Testis (tissue), 3 donors: Measurements from ENCODE around the gene GOLGA7B. TPM values are rescaled to one million over a fixed set of nuclear protein-coding genes. Genes with fewer than 3 reads are reported as not detected.

Source experiments
- DNase-seq: peaks from one replicate; pipeline ENCODE4 v3.0.0-alpha.2; 2019
- H3K27ac ChIP-seq, 2 donors: fragments of 200-600 bp; sonication (generic); one replicate each; pipeline ENCODE4 v1.5.1; 2019
- H3K27me3 ChIP-seq: fragments of 200-600 bp; sonication (generic); one replicate; pipeline ENCODE4 v1.5.1; 2019
- H3K36me3 ChIP-seq: fragments of 200-600 bp; sonication (generic); one replicate; pipeline ENCODE4 v1.5.1; 2017; ENCODE audit warnings: low read depth; ENCODE audit errors: missing control alignments
- H3K4me1 ChIP-seq: fragments of 200-600 bp; sonication (generic); one replicate; pipeline ENCODE4 v1.5.1; 2019
- H3K4me3 ChIP-seq, 2 donors: fragments of 200-600 bp; sonication (generic); one replicate each; pipeline ENCODE4 v1.5.1; 2017 to 2019
- H3K9me3 ChIP-seq: fragments of 200-600 bp; sonication (generic); one replicate; pipeline ENCODE4 v1.5.1; 2017
- CTCF ChIP-seq, 3 experiments: fragments of 450-650 bp in 2 of 3; fragments of 200-600 bp in 1 of 3; sonication (generic) in 1 of 3; IDR thresholded peaks; one replicate each; pipeline ENCODE4 v1.5.1; 2016 to 2019; ENCODE audit warnings: antibody characterized with exemption in 3 of 3, mild to moderate bottlenecking in 2 of 3, moderate library complexity in 1 of 3
- POLR2A ChIP-seq: fragments of 450-650 bp; IDR thresholded peaks from one replicate; pipeline ENCODE4 v1.6.1; 2017; ENCODE audit warnings: antibody characterized with exemption, mild to moderate bottlenecking, moderate library complexity
- WGBS, 2 donors: methylation state at CpG; one replicate each; pipeline ENCODE4 v1.1.5; 2018; 5-methylcytosine and 5-hydroxymethylcytosine counted together
- intact Hi-C: fragments of 100-400 bp; cut with DNase I; formaldehyde crosslinking; loops from one replicate; pipeline ENCODE4 v1.15.1; 2023; ENCODE audit warnings: low total_unique reads
- polyA plus RNA-seq: library from polyadenylated mRNA; stranded (reverse); fragments of 350-450 nt; fragmentation: Illumina TruSeq; extraction: RNeasy Lipid Tissue Mini Kit (QIAGEN cat#74804); gene quantifications from one replicate; pipeline ENCODE4 v1.2.3, GENCODE V29; 2014; ENCODE audit warnings: low read depth, low replicate concordance; ENCODE audit not compliant: insufficient read depth
- total RNA-seq, 2 donors: library from RNA; depleted of rRNA; stranded (reverse); fragments of >200 nt; gene quantifications; one replicate each; pipeline ENCODE4 v1.2.3, GENCODE V29; 2016

Gene GOLGA7B
- total and polyA plus RNA-seq, 3 donors from 2014 or later: 1.1 to 1.3 (median 1.1) TPM

GRCh38 chr10:97895084-97895483 is 45.4 kb downstream of the GOLGA7B start:
- Histone ChIP-seq H3K4me1 (no peaks in the 10 kb centered on the region), H3K27ac (no peak overlapping the region), H3K4me3 (no peak overlapping the region), H3K9me3 (no peaks in the 10 kb centered on the region), H3K36me3 (no peaks in the 10 kb centered on the region), H3K27me3 (no peaks in the 10 kb centered on the region)
- DNase-seq: no peak
- 92 to 94% methylated on average over 8 to 13 of the region's 13 CpGs for WGBS, 2 donors
- TF ChIP-seq CTCF (IDR thresholded peaks at IDR 0.05) (no peak), POLR2A (no peak)
- intact Hi-C loops: no loop called here

GRCh38 chr10:97895915-97896314 is 46.3 kb downstream of the GOLGA7B start:
- no peaks in the 10 kb centered on the region for H3K27me3 ChIP-seq
- no peaks in the 10 kb centered on the region for H3K4me1 ChIP-seq
- no peak overlapping the region for H3K27ac ChIP-seq
- intact Hi-C loops: no loop called here
- WGBS, 2 donors: 56 to 86% methylated on average over 2 to 9 of the region's 9 CpGs
- no peaks in the 10 kb centered on the region for H3K9me3 ChIP-seq
- no peak for DNase-seq
- no peaks in the 10 kb centered on the region for H3K36me3 ChIP-seq
- TF ChIP-seq CTCF (IDR thresholded peaks at IDR 0.05) (no peak), POLR2A (no peak)
- H3K4me3 ChIP-seq: no peak overlapping the region

GRCh38 chr10:97896756-97897358 is 47.2 kb downstream of the GOLGA7B start:
- 73 to 92% methylated on average over 3 to 13 of the region's 13 CpGs for WGBS, 2 donors
- Histone ChIP-seq H3K4me1 (no peaks in the 10 kb centered on the region), H3K9me3 (no peaks in the 10 kb centered on the region), H3K27me3 (no peaks in the 10 kb centered on the region), H3K4me3 (no peak overlapping the region), H3K27ac (no peak overlapping the region), H3K36me3 (no peaks in the 10 kb centered on the region)
- no peak for DNase-seq
- intact Hi-C loops: no loop called here
- TF ChIP-seq POLR2A (no peak), CTCF (IDR thresholded peaks at IDR 0.05) (no peak)

- Histone ChIP-seq H3K27me3 (no peaks in the 10 kb centered on the region), H3K27ac (no peak overlapping the region), H3K9me3 (no peaks in the 10 kb centered on the region), H3K4me1 (no peaks in the 10 kb centered on the region), H3K4me3 (no peak overlapping the region), H3K36me3 (no peaks in the 10 kb centered on the region)
- WGBS, 2 donors: 38 to 48% methylated on average over 4 of the region's 4 CpGs
- TF ChIP-seq CTCF (IDR thresholded peaks at IDR 0.05) (no peak), POLR2A (no peak)
- no peak for DNase-seq
- intact Hi-C loops: no loop called here
Measured at GRCh38 chr10:97898429-97898828, 48.8 kb downstream of the GOLGA7B start.

- intact Hi-C loops: no loop called here
- 71 to 90% methylated on average over 12 of the region's 12 CpGs for WGBS, 2 donors
- no peak for DNase-seq
Measured at GRCh38 chr10:97901381-97901780, 51.7 kb downstream of the GOLGA7B start.

More at GRCh38 chr10:97901381-97901780, 51.7 kb downstream of the GOLGA7B start:
- H3K4me3 ChIP-seq: no peak overlapping the region
- TF ChIP-seq CTCF (IDR thresholded peaks at IDR 0.05) (no peak), POLR2A (no peak)
- H3K9me3 ChIP-seq: no peaks in the 10 kb centered on the region
- H3K27me3 ChIP-seq: no peaks in the 10 kb centered on the region
- H3K27ac ChIP-seq: no peak overlapping the region
- H3K36me3 ChIP-seq: no peaks in the 10 kb centered on the region
- H3K4me1 ChIP-seq: no peaks in the 10 kb centered on the region
